ENCODE results near the gene ZNF768. TPM values are rescaled to one million over a fixed set of nuclear protein-coding genes. Genes with fewer than 3 reads are reported as not detected.
"Not testable (repeated sequence)": the region's sequence is repeated elsewhere in the genome, so short reads cannot be mapped to it uniquely, and the experiment has no call there.

Gene ZNF768
- total RNA-seq, 1 experiment from 2014 or later, result 43.7 TPM

DNA sequence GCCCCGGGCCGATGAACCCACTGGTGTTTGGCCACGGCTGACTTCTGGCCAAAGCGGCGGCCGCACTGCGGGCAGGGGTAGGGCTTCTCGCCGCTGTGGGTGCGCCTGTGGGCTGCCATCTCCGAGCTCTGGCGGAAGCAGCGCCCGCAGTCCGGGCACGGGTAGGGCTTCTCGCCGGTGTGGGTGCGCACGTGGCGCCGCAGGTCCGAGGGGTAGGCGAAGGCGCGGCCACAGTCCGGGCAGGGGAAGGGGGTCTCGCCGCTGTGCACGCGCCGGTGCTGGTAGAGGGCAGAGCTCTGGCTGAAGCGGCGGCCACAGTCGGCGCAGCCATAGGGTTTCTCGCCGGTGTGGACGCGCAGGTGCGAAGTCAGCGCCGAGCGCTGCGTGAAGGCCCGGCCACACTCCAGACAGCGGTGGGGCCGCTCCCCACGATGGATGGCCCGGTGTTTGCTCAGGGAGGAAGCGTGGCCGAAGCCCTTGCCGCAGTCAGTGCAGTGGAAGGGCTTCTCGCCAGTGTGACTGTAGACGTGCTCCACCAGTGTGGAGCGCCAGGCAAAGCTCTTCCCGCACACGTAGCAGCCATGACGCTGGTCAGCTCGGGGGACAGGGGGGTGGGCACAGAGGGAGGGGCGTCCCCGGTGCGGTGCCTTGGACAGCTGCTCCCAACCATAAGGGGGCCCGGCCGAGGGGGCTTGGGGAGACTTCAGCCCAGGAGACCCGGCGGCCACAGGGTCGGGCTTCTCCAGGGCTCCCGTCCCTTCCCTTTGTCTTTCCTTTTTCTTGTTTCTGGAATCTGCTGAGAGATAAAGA is 29.2 kb upstream of the ZNF768 start:
- no peak for DNase-seq (ENCODE audit: low spot score)

DNA sequence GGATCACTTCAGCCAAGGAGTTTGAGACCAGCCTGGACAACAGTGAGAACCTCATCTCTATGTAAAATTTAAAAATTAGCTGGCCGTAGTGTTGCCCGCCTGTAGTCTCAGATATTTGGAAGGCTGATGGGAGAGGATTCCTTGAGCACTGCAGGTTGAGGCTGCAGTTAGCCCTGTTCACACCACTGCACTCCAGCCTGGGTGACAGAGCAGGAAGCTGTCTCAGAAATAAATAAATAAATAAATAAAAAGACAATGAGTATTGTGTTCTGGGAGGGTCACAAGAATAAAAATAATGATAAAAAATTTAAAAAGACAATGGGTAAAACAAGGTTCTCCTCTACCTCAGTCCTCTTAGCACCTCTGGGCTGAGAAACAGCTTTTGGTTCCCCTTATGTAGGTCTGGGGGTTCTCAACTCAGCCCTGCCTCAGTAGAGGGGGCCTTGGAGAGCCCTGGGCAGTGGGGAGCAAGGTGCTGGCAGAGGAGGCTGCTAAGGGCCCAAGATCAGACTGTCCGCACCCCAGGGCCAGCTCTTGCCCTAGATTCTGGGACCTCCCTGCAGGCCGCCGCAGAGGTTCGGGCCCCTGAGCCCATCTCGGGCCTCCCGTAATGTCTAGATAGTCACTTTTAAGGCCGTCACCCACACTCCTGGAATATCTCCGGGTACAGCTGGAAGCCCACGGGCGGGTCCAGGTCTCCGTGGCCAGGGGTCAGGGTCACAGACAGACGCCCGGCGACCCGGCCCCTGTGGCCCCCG is 28.4 kb upstream of the ZNF768 start:
- no peak for DNase-seq (ENCODE audit: low spot score)

DNA sequence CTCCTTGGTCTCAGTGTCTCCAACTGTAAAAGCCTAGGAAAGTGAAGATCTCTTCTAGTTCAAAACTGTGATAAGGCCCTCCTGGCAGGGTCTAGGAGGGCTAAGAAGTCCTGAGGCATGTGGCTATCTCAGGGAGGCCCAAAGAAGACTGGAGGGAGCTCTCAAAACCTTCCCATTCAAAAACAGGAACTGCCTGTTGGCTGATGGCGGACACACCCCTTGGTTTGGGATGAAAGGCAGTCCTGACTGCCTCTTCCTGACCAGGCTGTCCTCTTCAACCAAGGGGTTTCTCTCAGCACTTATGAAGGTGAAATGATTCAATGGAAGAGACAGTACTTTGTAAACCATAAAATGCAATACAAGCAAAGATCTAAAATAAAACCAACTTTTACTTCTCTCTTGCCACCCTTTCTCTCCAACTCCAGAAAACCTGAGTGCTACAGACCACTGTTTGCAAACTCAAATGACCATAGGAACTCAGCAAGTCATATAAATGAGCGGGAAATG is 27.1 kb upstream of the ZNF768 start:
- no peak for DNase-seq (ENCODE audit: low spot score)

DNA sequence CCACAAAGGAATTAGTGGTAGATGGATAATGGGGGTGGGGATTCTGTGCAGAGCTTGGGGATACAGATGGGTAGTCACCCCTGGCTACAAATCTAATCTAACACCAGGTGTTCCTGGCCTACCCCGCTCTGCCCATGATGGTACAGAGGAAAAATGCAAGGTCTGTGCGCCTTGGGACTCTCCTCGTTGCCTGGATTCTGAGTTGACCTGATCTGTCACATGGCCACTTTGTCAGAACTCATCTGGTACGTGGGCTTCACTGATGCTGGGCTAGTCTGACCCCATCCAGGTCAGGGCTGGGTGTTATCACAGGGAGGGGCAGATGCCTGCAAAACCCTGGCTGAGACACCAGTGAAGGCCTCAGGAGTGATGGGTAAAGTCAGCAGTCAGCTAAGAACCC is 26.6 kb upstream of the ZNF768 start:
- no peak for DNase-seq (ENCODE audit: low spot score)

DNA sequence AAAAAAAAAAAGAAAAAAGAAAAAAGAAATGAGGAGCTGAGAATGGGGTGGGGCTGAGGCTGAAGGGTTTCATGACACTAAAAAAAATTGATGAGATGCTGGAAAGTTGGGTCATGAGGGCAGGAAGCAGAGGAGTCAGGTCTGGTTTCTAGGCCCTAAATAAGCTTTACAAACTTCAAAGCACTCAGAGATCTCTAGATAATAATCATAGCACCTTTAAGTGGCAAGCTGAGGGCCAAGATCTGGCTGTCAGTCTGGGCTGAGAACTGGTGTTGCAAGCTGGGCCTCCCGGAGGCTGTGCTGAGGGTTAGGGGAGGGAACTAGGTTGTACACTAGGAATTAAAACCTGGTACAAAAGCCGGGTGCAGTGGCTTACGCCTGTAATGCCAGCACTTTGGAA is 25.4 kb upstream of the ZNF768 start:
- DNase-seq (ENCODE audit: low spot score), result no peak

DNA sequence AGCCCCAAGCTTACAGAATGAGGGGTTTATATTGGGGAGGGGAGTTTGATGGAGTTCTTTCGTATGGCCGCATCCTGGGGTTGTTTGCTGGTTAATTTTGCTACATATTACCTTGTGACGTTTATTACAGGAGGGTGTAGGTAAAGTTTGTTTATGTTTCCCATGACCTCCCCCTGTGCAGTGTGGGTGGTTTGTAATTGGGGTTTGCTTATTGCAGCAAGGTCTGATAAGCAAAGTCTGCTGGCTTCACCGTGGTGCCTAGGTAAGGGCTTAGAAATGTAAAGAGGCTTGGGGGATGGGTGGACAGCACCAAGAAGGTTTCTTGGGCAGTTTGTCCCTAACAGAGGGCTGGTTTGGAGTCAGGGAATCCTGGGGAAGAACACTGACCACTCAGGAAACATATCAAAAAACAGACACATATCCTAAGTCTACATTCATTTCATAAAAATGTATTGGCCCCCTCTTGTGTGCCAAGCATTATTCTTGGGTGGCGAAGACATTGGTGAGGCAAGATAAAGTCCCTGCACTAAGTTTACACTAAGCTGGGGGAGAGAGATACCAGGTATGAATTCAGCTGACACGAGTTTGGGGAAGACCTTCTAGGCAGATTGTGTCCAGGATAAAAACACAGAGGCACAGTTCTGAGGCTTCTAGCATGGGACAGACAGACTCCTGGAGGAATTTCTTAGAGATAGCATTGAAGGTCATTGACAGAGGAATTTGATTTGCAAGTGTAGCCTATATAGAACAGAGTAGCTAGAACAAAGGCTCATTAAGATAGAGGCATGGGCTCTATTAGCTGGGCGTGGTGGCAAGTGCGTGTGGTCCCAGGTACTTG is 22.3 kb upstream of the ZNF768 start:
- no peak for DNase-seq (ENCODE audit: low spot score)

DNA sequence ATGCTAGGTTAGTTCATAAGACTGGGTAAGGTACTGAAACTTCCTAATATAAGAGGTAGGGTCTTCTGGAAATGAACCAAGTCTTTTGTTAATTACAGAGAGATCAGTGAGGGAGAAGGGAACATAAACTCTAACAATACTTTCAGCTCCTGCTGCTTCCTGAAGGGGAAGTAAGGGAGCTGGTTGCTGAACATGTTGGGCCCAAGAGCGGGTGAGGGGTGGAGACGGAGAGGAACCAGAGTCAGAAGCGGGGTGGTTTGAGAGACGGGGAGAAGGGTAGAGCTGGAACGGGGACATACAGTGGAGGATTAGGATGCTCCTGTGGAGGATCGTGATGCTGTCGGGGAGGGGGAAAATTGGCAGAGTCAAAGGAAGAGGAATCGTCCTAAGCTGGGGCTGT is 19.7 kb upstream of the ZNF768 start:
- no peak for DNase-seq (ENCODE audit: low spot score)

DNA sequence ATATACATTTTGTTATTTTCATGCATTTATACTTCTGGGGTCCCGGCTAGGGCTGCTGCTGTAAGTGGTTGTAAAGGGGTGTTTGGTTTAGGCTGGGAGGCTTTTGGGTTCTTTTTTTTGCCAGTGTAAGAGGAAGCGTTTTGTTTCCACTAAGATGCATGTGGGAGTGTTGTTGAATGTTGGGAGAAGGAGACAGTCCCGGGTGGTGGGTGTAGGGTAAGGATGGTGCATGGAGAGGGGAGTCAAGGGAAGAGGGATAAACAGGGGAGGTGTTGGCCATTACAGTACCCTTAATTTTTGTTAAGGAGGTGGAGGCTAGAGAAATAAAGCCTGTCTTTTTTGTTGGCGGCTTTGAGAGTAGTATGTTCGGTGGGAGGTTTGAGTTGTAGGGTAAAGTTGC is 16.7 kb upstream of the ZNF768 start:
- no peak for DNase-seq (ENCODE audit: low spot score)

DNA sequence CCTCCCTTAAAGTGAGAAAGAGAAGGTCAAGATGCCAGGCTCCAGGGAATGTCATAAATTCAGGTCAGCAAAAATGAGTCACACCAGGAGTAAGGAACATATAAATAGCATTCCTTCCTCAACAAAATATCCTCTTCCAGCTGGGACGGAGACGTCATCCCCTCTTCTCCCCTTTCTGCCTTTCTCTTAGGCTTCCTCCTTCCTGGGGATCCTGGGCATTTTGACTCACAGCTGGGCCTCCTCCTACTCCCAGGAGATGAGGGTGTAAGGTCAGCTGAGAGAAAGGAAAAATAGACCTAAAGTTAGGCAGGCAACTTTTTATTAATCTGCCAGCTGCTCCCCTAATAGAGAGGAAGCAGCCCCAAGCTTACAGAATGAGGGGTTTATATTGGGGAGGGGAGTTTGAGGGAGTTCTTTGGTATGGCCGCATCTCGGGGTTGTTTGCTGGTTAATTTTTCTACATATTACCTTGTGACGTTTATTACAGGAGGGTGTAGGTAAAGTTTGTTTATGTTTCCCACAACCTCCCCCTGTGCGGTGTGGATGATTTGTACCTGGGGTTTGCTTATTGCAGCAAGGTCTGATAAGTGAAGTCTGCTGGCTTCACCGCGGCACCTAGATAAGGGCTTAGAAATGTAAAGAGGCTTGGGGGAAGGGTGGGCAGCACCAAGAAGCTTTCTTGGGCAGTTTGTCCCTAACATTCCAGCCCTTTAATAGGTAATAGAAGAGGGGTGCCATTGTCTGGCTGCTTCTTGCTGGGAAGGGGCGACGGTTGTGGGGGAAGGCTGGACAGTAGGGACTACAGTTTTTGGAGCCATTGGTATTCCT is 15.3 kb upstream of the ZNF768 start:
- peak; percentile 68 for DNase-seq (ENCODE audit: low spot score)

DNA sequence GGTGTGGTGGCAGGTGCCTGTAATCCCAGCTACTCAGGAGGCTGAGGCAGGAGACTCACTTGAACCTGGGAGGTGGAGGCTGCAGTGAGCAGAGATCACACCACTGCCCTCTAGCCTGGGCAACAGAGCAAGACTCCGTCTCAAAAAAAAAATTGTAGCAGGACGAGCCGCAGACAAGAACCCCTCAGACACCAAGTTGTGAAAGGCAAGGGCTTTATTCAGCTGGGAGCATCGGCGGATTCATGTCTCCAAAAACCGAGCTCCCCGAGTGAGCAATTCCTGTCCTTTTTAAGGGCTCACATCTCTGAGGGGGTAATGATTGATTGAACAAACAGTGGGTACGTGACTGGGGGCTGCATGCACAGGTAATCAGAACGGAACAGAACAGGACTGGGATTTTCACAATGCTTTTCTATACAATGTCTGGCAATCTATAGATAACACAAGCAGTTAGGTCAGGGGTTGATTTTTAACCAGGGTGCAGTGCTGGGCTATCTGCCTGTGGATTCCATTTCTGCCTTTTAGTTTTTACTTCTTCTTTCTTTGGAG is 14.6 kb upstream of the ZNF768 start:
- DNase-seq (ENCODE audit: low spot score), result not testable (repeated sequence)

DNA sequence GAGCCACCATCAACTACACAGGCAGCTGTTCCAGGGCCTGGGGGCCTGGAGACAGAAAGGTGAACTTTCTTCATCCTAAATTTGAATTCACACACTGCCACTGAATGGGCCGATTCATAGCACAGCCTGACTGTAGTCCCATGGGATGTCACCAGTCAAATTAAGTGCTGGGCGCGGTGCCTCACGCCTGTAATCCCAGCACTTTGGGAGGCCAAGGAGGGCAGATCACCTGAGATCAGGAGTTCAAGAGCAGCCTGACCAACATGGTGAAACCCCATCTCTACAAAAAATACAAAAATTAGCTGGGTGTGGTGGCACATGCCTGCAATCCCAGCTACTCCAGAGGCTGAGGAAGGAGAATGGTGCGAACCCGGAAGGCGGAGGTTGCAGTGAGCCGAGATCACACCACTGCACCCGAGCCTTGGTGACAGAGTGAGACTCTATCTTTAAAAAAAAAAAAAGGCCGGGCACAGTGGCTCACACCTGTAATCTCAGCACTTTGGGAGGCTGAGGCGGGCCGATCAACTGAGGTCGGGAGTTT is 13.7 kb upstream of the ZNF768 start:
- not testable (repeated sequence) for DNase-seq (ENCODE audit: low spot score)

DNA sequence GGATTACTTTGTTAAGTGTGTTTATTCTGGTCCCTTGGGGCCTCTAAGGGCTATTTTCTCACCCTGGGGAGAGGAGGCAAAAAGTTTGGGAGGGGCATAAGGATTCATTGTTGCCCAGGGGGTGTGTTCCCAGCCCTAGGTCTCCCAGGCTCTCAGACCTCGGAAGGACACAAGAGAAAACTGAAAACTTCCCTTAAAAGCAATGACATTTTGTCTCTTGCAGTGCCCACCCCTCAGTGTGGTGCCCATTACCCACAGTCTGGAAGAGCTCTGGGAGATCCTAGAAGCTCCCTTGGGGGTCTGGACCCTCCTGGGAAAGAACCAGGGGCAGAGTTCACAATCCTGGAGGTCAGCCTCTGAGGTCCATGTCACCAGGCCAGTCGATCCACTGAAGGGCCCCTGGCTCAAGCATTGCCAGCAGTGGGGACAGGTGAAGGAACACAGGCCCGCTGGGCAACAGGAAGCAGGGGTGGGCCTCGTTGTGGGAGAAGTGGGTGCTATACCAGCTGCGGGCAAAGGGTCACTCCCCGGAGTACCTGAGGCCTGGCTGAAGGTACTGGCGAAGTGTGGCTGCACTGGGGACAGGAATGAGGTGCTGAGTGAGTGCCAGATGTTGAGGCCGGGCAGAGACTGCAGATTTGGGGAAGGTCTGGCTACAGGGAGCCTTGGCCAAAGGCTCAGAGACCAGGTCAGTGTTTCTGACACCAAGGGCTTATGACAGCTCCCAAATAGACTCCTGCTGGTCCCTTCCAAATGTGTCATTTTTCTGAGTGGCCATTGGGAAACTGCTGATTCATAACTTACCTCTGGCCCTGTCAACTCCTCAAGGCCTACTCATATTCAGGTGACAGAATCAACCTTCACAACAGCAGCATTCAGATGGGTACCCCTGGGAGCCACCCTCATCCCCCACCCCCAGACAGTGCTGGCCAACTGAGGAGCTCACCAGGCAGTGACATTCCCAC is 12.9 kb upstream of the ZNF768 start:
- no peak for DNase-seq (ENCODE audit: low spot score)

DNA sequence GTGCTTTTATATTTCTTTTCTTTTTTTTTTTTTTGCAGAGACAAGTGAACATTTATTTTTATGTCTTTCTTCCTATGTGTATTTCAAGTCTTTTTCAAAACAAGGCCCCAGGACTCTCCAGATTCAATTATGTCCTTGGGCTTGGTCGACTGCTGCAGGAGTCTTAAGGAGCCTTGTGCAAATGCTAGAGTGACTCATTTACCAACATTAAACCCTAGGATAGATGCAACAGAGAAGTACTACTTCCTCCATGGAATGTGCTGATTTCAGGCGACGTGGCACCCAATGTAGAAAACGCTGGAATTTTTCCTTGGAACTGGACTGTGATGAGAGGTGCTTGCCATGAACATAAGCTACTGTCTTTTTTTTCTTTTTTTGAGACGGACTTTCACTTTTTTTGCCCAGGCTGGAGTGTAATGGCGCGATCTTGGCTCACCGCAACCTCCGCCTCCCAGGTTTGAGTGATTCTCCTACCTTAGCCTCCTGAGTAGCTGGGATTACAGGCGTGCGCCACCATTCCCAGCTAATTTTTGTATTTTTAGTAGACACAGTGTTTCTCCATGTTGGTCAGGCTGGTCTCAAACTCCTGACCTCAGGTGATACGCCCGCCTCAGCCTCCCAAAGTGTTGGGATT is 10.1 kb upstream of the ZNF768 start:
- not testable (repeated sequence) for DNase-seq (ENCODE audit: low spot score)

DNA sequence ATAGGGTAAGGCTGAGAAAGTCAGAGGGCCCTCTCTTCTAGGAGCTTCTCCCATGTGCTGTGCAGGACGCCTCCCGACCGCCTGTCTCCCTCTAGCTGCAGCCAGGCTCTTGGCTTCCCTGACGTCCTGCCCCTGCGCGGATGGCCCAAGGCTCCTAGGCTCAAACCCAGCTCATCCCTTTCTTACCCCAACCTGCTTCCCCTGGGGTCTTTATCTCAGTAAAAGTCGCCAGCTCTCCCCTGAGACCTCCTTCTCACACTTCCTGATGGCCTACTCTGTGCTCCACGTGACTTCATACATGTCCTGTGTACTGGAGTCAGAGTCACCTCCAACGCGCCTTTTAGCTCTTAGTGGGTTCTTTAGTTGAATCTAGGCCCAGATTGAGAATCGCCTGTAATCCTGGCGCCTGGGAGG is 9.4 kb upstream of the ZNF768 start:
- DNase-seq (ENCODE audit: low spot score), result no peak

DNA sequence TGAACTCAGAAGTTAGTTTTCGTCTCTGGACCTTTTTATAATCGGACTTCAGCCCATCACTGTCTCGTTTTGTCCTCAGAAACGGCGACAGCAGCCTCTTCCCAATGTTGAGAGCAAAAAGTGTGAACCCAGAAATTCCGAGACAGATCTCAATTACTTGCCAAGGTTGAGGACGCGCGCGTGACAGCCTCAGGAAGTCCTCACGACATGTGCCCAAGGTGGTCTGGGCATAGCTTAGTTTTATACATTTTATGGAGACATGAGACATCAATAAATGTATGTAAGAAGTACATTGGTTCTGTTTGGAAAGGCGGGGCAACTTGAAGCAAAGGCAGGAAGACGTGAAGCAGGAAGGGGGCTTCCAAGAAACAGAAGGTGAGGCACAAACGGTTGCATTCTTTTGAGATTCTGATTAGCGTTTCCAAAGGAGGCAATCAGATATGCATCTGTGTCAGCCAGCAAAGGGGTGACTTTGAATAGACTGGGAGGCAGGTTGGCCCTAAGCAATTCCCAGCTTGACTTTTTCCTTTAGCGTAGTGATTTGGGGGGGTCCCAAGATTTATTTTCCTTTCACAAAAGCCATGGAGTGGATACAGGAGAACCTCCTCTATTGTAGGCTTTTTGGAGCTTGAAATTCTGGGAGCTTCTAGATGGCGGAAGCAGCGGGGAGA is 8.9 kb upstream of the ZNF768 start:
- DNase-seq (ENCODE audit: low spot score), result no peak

DNA sequence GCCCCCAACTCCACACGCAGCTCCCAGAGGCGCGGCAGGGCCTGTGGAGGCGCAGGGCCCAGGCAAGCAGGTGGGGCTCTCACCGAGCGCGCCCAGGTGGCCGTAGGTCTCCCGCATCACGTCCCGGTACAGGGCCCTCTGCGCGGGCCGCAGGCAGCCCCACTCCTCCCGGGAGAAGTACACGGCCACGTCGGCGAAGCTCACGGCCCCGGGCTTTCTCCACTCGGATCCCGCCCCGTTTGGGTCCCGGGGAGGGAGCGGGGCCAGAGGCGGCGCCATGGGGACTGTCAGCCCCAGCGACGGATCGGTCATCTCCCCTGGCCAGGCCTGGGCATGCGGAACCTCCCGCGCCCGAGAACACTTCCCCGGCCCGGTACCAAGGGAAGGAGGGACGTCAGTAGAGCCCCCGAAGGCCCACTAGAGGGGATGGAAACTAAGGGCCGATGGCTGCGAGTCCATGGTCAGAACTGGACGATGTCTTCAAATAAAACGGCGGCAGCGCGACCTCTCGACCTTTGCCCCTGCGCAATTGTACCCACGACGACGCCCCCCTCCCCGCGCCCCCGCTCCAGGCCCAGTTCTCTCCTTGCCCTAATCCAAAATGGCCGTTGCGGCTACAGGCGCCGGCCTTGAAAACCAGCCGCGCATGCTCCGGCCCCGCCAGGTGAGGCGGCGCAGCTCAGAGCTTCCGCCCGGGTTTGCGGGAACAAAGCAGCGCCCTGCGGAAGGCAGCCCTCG is 8.2 kb upstream of the ZNF768 start, which contains the start of gene ZNF747:
Gene ZNF747 (minus strand): TSS at position 491 of the 738 bp plus-strand sequence. CDS start 179 bp downstream, at position 312.
- DNase-seq (ENCODE audit: low spot score), result peak; percentile 38

DNA sequence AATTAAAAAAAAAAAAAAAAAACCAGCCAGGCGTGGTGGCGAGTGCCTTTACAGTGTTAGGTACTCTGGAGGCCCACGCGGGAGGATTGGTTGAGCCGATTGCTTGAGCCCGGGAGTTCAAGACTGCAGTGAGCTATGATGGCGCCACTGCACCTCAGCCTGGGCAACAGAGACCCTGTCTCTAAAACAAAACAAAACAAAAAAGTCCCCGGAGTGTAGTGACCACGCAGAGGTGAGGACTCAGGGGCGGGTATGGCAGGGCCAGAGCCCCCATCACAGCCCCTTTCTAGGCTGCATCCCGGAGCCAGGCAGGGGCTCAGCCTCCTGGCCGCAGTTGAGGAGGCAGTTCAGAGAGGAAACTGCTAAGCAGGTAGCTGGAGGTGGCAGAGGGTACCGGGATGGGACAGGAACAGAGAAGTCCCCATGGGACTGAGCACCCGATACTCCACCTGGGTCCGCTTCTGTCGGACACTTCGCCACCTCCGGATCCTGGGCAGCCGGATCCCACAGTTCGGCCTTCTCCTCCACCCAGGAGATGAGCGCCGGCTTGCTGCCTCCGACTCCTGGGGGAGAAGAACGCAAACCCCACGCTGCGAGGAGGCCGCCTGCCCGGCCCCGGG is 7.5 kb upstream of the ZNF768 start:
- no peak for DNase-seq (ENCODE audit: low spot score)

Measured in A172 (cell line).